ENCODE measurements around the gene PAX6. TPM values are rescaled to one million over a fixed set of nuclear protein-coding genes. Genes with fewer than 3 reads are reported as not detected.

PAX6 gene
- polyA plus RNA-seq (2012; ENCODE audit: low read depth, missing spikeins): not detected

DNA sequence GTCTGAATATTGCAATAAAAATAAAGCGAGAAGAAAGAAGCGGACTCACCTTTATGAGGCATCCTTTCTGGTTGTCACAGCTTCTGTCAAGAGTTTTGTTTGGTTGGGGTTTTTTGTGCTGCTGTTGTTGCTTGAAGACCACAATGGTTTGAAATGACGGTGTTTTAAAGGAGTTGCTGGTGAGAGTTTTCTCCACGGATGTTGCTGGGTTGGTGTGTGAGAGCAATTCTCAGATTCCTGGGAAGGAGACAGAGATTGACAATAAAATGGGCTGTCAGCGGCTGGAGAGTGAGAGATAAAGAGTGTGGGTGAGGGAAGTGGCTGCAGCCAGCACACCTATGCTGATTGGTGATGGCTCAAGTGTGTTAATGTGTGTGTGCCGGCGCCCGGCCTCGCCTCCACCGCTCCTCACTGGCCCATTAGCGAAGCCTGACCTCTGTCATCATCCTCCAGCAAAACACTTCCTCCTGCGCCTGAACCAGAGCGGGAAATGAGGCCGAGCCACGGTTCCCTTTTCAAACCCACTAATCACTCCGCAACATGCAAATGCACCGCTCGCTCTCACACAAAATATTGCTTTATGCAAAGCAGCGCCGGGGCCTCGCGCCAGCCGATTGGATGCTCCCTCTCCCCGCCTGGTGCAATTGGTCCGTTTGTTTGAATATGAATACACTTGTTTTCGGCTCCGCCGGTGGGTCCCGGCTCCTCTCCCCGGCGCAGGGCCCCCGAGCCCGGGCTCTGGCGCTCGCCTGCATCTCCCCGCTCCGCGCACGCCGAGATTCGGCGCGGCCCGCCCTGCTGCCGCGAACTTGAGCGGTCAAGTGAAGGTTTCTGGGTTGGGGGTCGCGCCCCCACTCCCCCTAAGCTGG lies at the start of gene PAX6:
TSS of gene PAX6 (minus strand) at position 544 of the 869 bp plus-strand sequence. CDS start 4,911 bp downstream, outside the sequence.
- FAIRE-seq: peak; percentile 76
- DNase-seq (ENCODE audit: insufficient read length, low spot score): no peak
- TF ChIP-seq TAF1 (IDR thresholded peaks at IDR 0.05; ENCODE audit: low read depth, low read length): no peak
- peak; percentile 98 for TF ChIP-seq POU2F2 (IDR thresholded peaks at IDR 0.05; ENCODE audit: low read depth, low read length)
- TF ChIP-seq POLR2A (IDR thresholded peaks at IDR 0.05; ENCODE audit: low read depth, low read length): no peak
- TF ChIP-seq PAX5 (IDR thresholded peaks at IDR 0.05; ENCODE audit: insufficient read depth, low read length, severe bottlenecking): no peak
- no peak for TF ChIP-seq POLR2AphosphoS5 (IDR thresholded peaks at IDR 0.05; ENCODE audit: low read depth, low read length)
- peak; percentile 59 for TF ChIP-seq SPI1 (IDR thresholded peaks at IDR 0.05; ENCODE audit: low read depth, low read length)

DNA sequence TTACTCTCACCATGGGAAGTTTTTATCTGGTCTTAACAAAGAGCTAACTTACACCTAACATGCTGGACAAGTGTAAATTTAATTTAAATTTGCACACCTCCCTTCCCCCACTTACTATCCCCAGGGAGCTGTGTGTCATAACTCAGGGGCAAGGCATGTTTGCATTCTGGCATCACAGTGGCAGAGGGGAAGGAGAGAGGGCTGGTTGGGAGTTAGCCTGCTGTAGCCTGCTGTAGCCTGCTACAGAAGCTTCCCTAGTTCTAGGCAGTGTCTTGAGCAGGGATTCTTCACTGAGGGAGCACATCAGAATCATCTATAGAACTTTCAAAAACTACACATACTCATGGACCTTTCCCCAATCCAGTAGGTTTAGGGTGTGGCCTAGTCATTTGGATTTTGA lies 49.3 kb upstream of the PAX6 start:
- DNase-seq (ENCODE audit: insufficient read length, low spot score): no peak
- no peak for FAIRE-seq

DNA sequence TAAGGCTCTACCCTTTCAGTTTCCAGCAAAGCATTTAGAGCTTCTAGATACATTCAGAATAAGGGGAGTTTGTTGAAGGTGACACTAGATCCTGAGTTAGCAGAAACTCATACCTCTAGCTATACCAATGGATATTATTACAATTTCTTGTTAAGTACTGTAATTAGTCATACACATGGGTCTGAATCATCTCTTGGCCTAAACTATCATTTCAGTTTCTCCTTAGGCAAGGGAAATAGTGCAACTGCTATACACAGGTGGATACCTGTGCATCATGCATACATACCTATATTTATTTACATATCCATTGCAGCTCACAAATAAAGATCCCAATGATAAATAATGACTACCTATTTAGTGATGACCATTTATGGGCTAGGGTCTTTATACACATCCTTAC lies 45.1 kb upstream of the PAX6 start:
- FAIRE-seq (no peak), DNase-seq (ENCODE audit: insufficient read length, low spot score) (no peak)
- TF ChIP-seq PAX5 (IDR thresholded peaks at IDR 0.05; ENCODE audit: insufficient read depth, low read length, severe bottlenecking) (no peak), TAF1 (IDR thresholded peaks at IDR 0.05; ENCODE audit: low read depth, low read length) (no peak), SPI1 (IDR thresholded peaks at IDR 0.05; ENCODE audit: low read depth, low read length) (no peak), POLR2AphosphoS5 (IDR thresholded peaks at IDR 0.05; ENCODE audit: low read depth, low read length) (no peak), POLR2A (IDR thresholded peaks at IDR 0.05; ENCODE audit: low read depth, low read length) (no peak), POU2F2 (IDR thresholded peaks at IDR 0.05; ENCODE audit: low read depth, low read length) (no peak)

More for the DNA sequence above, 49.3 kb upstream of the PAX6 start:
- TF ChIP-seq POLR2AphosphoS5 (IDR thresholded peaks at IDR 0.05; ENCODE audit: low read depth, low read length) (no peak), SPI1 (IDR thresholded peaks at IDR 0.05; ENCODE audit: low read depth, low read length) (no peak), POU2F2 (IDR thresholded peaks at IDR 0.05; ENCODE audit: low read depth, low read length) (no peak), POLR2A (IDR thresholded peaks at IDR 0.05; ENCODE audit: low read depth, low read length) (no peak), PAX5 (IDR thresholded peaks at IDR 0.05; ENCODE audit: insufficient read depth, low read length, severe bottlenecking) (no peak), TAF1 (IDR thresholded peaks at IDR 0.05; ENCODE audit: low read depth, low read length) (no peak)

GRCh38 chr11:31855466-31855865 lies 44.3 kb upstream of the PAX6 start:
- FAIRE-seq (no peak), DNase-seq (ENCODE audit: insufficient read length, low spot score) (no peak)
- no peak for TF ChIP-seq POLR2A (IDR thresholded peaks at IDR 0.05; ENCODE audit: low read depth, low read length)

- FAIRE-seq: no peak
- TF ChIP-seq POLR2A (IDR thresholded peaks at IDR 0.05; ENCODE audit: low read depth, low read length) (no peak), PAX5 (IDR thresholded peaks at IDR 0.05; ENCODE audit: insufficient read depth, low read length, severe bottlenecking) (no peak), POLR2AphosphoS5 (IDR thresholded peaks at IDR 0.05; ENCODE audit: low read depth, low read length) (no peak), TAF1 (IDR thresholded peaks at IDR 0.05; ENCODE audit: low read depth, low read length) (no peak), POU2F2 (IDR thresholded peaks at IDR 0.05; ENCODE audit: low read depth, low read length) (no peak), SPI1 (IDR thresholded peaks at IDR 0.05; ENCODE audit: low read depth, low read length) (no peak)
- no peak for DNase-seq (ENCODE audit: insufficient read length, low spot score)
Measured at GRCh38 chr11:31850365-31850764, 39.2 kb upstream of the PAX6 start.

- DNase-seq (ENCODE audit: insufficient read length, low spot score) (no peak), FAIRE-seq (no peak)
- no peak for TF ChIP-seq TAF1 (IDR thresholded peaks at IDR 0.05; ENCODE audit: low read depth, low read length)
- TF ChIP-seq POU2F2 (IDR thresholded peaks at IDR 0.05; ENCODE audit: low read depth, low read length): no peak
- no peak for TF ChIP-seq POLR2AphosphoS5 (IDR thresholded peaks at IDR 0.05; ENCODE audit: low read depth, low read length)
- TF ChIP-seq PAX5 (IDR thresholded peaks at IDR 0.05; ENCODE audit: insufficient read depth, low read length, severe bottlenecking): no peak
- TF ChIP-seq POLR2A (IDR thresholded peaks at IDR 0.05; ENCODE audit: low read depth, low read length): no peak
- TF ChIP-seq SPI1 (IDR thresholded peaks at IDR 0.05; ENCODE audit: low read depth, low read length): no peak
Measured at GRCh38 chr11:31847761-31848160, 36.6 kb upstream of the PAX6 start.

DNA sequence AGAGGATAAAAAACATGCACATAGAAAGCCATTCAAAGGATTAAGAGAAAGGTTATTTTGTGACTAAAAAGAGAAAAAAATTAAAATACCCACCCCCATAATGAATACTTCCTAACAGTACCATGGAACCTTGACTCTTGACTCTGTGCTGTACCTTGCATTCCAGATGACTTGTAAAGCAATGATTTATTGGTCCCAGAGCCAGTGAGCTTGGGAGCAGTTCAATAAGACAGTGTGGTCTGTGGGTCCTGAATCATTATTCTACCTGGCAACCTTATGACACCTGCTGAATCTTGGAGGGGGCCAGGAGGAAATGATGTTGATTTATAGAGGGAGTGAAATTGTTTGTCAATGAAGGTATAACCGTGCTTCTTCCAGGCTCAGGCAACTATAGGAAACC lies 34.2 kb upstream of the PAX6 start:
- TF ChIP-seq SPI1 (IDR thresholded peaks at IDR 0.05; ENCODE audit: low read depth, low read length) (no peak), TAF1 (IDR thresholded peaks at IDR 0.05; ENCODE audit: low read depth, low read length) (no peak), POU2F2 (IDR thresholded peaks at IDR 0.05; ENCODE audit: low read depth, low read length) (no peak), POLR2A (IDR thresholded peaks at IDR 0.05; ENCODE audit: low read depth, low read length) (no peak), PAX5 (IDR thresholded peaks at IDR 0.05; ENCODE audit: insufficient read depth, low read length, severe bottlenecking) (no peak), POLR2AphosphoS5 (IDR thresholded peaks at IDR 0.05; ENCODE audit: low read depth, low read length) (no peak)
- FAIRE-seq (no peak), DNase-seq (ENCODE audit: insufficient read length, low spot score) (no peak)

DNA sequence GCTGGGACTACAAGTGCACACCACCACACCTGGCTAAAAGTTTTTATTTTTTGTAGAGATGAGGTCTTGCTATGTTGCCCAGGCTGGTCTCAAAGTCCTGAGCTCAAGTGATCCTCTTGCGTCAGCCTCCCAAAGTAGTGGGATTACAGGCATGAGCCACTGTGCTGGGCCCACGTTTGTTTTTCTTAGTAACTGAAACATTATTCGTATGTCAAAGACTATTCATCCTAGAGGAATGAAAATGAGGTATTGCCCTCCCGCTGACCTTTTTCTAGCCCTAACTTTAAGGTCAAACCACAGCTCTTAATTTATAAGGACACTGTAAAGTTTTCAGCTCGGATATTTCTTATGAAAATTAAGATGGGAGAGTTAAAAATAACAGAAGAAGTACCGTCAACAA lies 33.2 kb upstream of the PAX6 start:
- DNase-seq (ENCODE audit: insufficient read length, low spot score) (no peak), FAIRE-seq (no peak)
- TF ChIP-seq TAF1 (IDR thresholded peaks at IDR 0.05; ENCODE audit: low read depth, low read length) (no peak), POU2F2 (IDR thresholded peaks at IDR 0.05; ENCODE audit: low read depth, low read length) (no peak), POLR2A (IDR thresholded peaks at IDR 0.05; ENCODE audit: low read depth, low read length) (no peak), POLR2AphosphoS5 (IDR thresholded peaks at IDR 0.05; ENCODE audit: low read depth, low read length) (no peak), PAX5 (IDR thresholded peaks at IDR 0.05; ENCODE audit: insufficient read depth, low read length, severe bottlenecking) (no peak), SPI1 (IDR thresholded peaks at IDR 0.05; ENCODE audit: low read depth, low read length) (no peak)

DNA sequence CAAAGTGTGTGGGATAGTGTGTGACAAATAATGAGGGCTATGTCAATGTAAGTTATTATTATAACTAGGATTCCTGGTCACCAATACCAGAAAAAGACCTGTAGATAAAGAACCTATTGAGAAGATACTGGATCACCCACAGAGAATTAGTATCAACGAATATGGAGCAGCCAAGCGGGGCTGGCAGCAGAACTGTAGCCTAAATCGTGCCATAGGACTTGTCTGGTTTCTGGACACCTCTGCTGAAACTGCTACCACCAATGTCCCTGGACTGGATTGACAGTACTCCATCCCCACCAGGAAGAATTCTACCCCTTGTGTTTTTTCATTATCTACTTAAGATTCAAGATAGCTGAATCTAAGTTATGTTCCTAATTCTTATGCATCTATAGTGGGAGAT lies 30.3 kb upstream of the PAX6 start:
- DNase-seq (ENCODE audit: insufficient read length, low spot score) (no peak), FAIRE-seq (no peak)
- TF ChIP-seq TAF1 (IDR thresholded peaks at IDR 0.05; ENCODE audit: low read depth, low read length) (no peak), SPI1 (IDR thresholded peaks at IDR 0.05; ENCODE audit: low read depth, low read length) (no peak), POLR2A (IDR thresholded peaks at IDR 0.05; ENCODE audit: low read depth, low read length) (no peak), POU2F2 (IDR thresholded peaks at IDR 0.05; ENCODE audit: low read depth, low read length) (no peak), POLR2AphosphoS5 (IDR thresholded peaks at IDR 0.05; ENCODE audit: low read depth, low read length) (no peak), PAX5 (IDR thresholded peaks at IDR 0.05; ENCODE audit: insufficient read depth, low read length, severe bottlenecking) (no peak)
